Esophagus muscularis mucosa (tissue), 4 donors: ENCODE measurements around the gene SLC3A2. TPM values are rescaled to one million over a fixed set of nuclear protein-coding genes. Genes with fewer than 3 reads are reported as not detected.

Experiments
- DNase-seq: peaks from one replicate; pipeline ENCODE4 v3.0.0-alpha.2; 2017; ENCODE audit errors: extremely low spot score
- H3K27ac ChIP-seq, 4 donors: fragments of 200-600 bp; sonication (generic); replicated peaks in 1 of 4; 1 replicate in 3 of 4; 2 replicates in 1 of 4; pipeline ENCODE4 v1.5.1; 2016 to 2019; ENCODE audit warnings: mild to moderate bottlenecking in 1 of 4
- H3K27me3 ChIP-seq, 4 donors: fragments of 200-600 bp; sonication (generic); one replicate each; pipeline versions ENCODE4 v1.5.1 to v1.6.0; 2016 to 2019
- H3K36me3 ChIP-seq, 4 donors: fragments of 200-600 bp; sonication (generic); one replicate each; pipeline ENCODE4 v1.5.1; 2016 to 2019
- H3K4me1 ChIP-seq, 4 donors: fragments of 200-600 bp; sonication (generic); one replicate each; pipeline ENCODE4 v1.5.1; 2016 to 2019
- H3K4me3 ChIP-seq, 4 donors: fragments of 200-600 bp; sonication (generic); 1 replicate in 2 of 4; 2 replicates in 2 of 4; pipeline ENCODE4 v1.5.1; 2016 to 2019; ENCODE audit warnings: mild to moderate bottlenecking in 4 of 4, moderate library complexity in 1 of 4
- H3K9me3 ChIP-seq, 4 donors: fragments of 200-600 bp; sonication (generic); 1 replicate in 3 of 4; 2 replicates in 1 of 4; pipeline ENCODE4 v1.5.1; 2016 to 2019
- EP300 ChIP-seq: sonication (generic); formaldehyde crosslinking; IDR thresholded peaks from one replicate; pipeline ENCODE4 v1.6.1; 2017; ENCODE audit warnings: antibody characterized with exemption
- POLR2A ChIP-seq: fragments of 450-650 bp; IDR thresholded peaks from one replicate; pipeline ENCODE4 v1.6.1; 2017; ENCODE audit warnings: antibody characterized with exemption, moderate library complexity, mild to moderate bottlenecking, low read depth
- POLR2AphosphoS5 ChIP-seq, 2 donors: sonication (generic); formaldehyde crosslinking; IDR thresholded peaks; one replicate each; pipeline ENCODE4 v1.6.1; 2017; ENCODE audit warnings: antibody characterized with exemption in 2 of 2
- WGBS: methylation state at CpG from one replicate; pipeline ENCODE4 v1.1.5; 2018; 5-methylcytosine and 5-hydroxymethylcytosine counted together
- intact Hi-C: fragments of 100-400 bp; cut with DNase I; formaldehyde crosslinking; loops from one replicate; pipeline ENCODE4 v1.15.1; 2023
- total RNA-seq, 4 donors: library from RNA; depleted of rRNA; stranded (reverse); fragments of >200 nt; gene quantifications; one replicate each; pipeline versions ENCODE4 v1.1.0 to v1.2.1, GENCODE V29; 2016
- TF ChIP-seq, protein P1 (sequence below), 3 experiments: fragments of 200-600 bp in 2 of 3; fragments of 450-650 bp in 1 of 3; sonication (generic) in 2 of 3; IDR thresholded peaks; one replicate each; pipeline ENCODE4 v1.5.1; 2017 to 2019; ENCODE audit warnings: antibody characterized with exemption in 3 of 3, mild to moderate bottlenecking in 2 of 3, moderate library complexity in 1 of 3

SLC3A2 gene
- total RNA-seq, 4 donors from 2014 or later: 53.2 to 123 (median 86.4) TPM

- H3K9me3 ChIP-seq: no peaks in the 10 kb centered on the region
- intact Hi-C loops: no loop called here
- WGBS: 22% methylated on average over 20 of the region's 52 CpGs
Measured at GRCh38 chr11:62923601-62924411, 43.1 kb downstream of the SLC3A2 start.

GRCh38 chr11:62925308-62925707 is 44.6 kb downstream of the SLC3A2 start:
- Histone ChIP-seq H3K36me3 (no peaks in the 10 kb centered on the region), H3K27ac (no peak overlapping the region), H3K4me3 (peak overlapping the region in 2 of 4 donors; percentile 30 to 40), H3K27me3 (peaks cover 0 to 92% (median 44%) of the 10 kb centered on the region in 4 donors), H3K4me1 (peaks cover 30 to 48% (median 43%) of the 10 kb centered on the region in 4 donors), H3K9me3 (no peaks in the 10 kb centered on the region)
- TF ChIP-seq EP300: no peak
- TF ChIP-seq, protein P1, sequence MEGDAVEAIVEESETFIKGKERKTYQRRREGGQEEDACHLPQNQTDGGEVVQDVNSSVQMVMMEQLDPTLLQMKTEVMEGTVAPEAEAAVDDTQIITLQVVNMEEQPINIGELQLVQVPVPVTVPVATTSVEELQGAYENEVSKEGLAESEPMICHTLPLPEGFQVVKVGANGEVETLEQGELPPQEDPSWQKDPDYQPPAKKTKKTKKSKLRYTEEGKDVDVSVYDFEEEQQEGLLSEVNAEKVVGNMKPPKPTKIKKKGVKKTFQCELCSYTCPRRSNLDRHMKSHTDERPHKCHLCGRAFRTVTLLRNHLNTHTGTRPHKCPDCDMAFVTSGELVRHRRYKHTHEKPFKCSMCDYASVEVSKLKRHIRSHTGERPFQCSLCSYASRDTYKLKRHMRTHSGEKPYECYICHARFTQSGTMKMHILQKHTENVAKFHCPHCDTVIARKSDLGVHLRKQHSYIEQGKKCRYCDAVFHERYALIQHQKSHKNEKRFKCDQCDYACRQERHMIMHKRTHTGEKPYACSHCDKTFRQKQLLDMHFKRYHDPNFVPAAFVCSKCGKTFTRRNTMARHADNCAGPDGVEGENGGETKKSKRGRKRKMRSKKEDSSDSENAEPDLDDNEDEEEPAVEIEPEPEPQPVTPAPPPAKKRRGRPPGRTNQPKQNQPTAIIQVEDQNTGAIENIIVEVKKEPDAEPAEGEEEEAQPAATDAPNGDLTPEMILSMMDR (IDR thresholded peaks at IDR 0.05): no peak
- TF ChIP-seq POLR2A: no peak
- intact Hi-C loops: no loop called here
- DNase-seq: no peak
- 75% methylated on average over 11 of the region's 14 CpGs for WGBS

More at GRCh38 chr11:62923601-62924411, 43.1 kb downstream of the SLC3A2 start:
- no peak overlapping the region for H3K27ac ChIP-seq
- no peak for DNase-seq
- H3K4me1 ChIP-seq: peaks cover 30 to 48% (median 43%) of the 10 kb centered on the region in 4 donors
- peaks cover 0 to 94% (median 44%) of the 10 kb centered on the region in 4 donors for H3K27me3 ChIP-seq
- no peaks in the 10 kb centered on the region for H3K36me3 ChIP-seq
- TF ChIP-seq EP300 (no peak), POLR2A (no peak), POLR2AphosphoS5 (IDR thresholded peaks at IDR 0.05) (no peak)
- TF ChIP-seq, protein P1 (IDR thresholded peaks at IDR 0.05): no peak
- H3K4me3 ChIP-seq: peak overlapping the region; percentile 22 to 36 (median 28)

GRCh38 chr11:62925745-62926679 is 45.3 kb downstream of the SLC3A2 start:
- no peak overlapping the region for H3K27ac ChIP-seq
- TF ChIP-seq EP300: no peak
- TF ChIP-seq, protein P1 (IDR thresholded peaks at IDR 0.05): no peak
- no peak for TF ChIP-seq POLR2AphosphoS5 (IDR thresholded peaks at IDR 0.05)
- TF ChIP-seq POLR2A: no peak
- WGBS: 16% methylated on average over 31 of the region's 71 CpGs
- no peaks in the 10 kb centered on the region for H3K36me3 ChIP-seq
- peaks cover 30 to 47% (median 42%) of the 10 kb centered on the region in 4 donors for H3K4me1 ChIP-seq
- peak overlapping the region; percentile 30 to 48 (median 39) for H3K4me3 ChIP-seq
- no peaks in the 10 kb centered on the region for H3K9me3 ChIP-seq
- intact Hi-C loops: no loop called here
- no peak for DNase-seq
- H3K27me3 ChIP-seq: peaks cover 0 to 85% (median 44%) of the 10 kb centered on the region in 4 donors

- Histone ChIP-seq H3K27me3 (peaks cover 0 to 76% (median 41%) of the 10 kb centered on the region in 4 donors), H3K36me3 (no peaks in the 10 kb centered on the region), H3K4me3 (peak overlapping the region; percentile 30 to 48 (median 39)), H3K9me3 (no peaks in the 10 kb centered on the region), H3K4me1 (peaks cover 24 to 42% (median 34%) of the 10 kb centered on the region in 4 donors), H3K27ac (no peak overlapping the region)
- no peak for DNase-seq
- WGBS: 17% methylated on average over 18 of the region's 53 CpGs
- TF ChIP-seq EP300 (no peak), POLR2A (no peak), POLR2AphosphoS5 (IDR thresholded peaks at IDR 0.05) (no peak)
- TF ChIP-seq, protein P1 (IDR thresholded peaks at IDR 0.05): no peak
- intact Hi-C loops: no loop called here
Measured at GRCh38 chr11:62926680-62927455, 46.2 kb downstream of the SLC3A2 start.
